H1 (cell line): ENCODE results near the gene CAMKK1. TPM values are rescaled to one million over a fixed set of nuclear protein-coding genes. Genes with fewer than 3 reads are reported as not detected.

ENCODE experiments used
- CTCF ChIA-PET: fragments of 300-600 bp; sonication (Branson Sonifier 250); formaldehyde crosslinking; loops from one replicate; lab custom pipeline; 2021; ENCODE audit not compliant: partially characterized antibody; lab: Charles Lee
- POLR2A ChIA-PET: fragments of 300-600 bp; sonication (Branson Sonifier 250); formaldehyde crosslinking; loops from one replicate; lab custom pipeline; 2021; ENCODE audit warnings: inconsistent platforms; ENCODE audit not compliant: partially characterized antibody; lab: Charles Lee
- DNase-seq, 2 experiments: peaks; one replicate each; pipeline versions ENCODE4 v3.0.0 to v3.0.0-alpha.2; 2010 to 2022; ENCODE audit warnings: low spot score in 2 of 2, low read depth in 1 of 2, mixed read lengths in 1 of 2
- FAIRE-seq: peaks from 2 replicates; lab custom pipeline; 2011; peaks lifted over from hg19 to GRCh38; lab: Jason Lieb, UNC
- H2AFZ ChIP-seq: 2 replicates; pipeline ENCODE4 v1.8.1; 2012; ENCODE audit warnings: low read length, inconsistent platforms
- H2AK5ac ChIP-seq: 2 replicates; pipeline ENCODE4 v1.6.1; 2013; ENCODE audit warnings: low read depth, low read length
- H2BK120ac ChIP-seq: replicated peaks from 2 replicates; pipeline ENCODE3; 2013; ENCODE audit warnings: low read depth, low read length, inconsistent platforms
- H2BK12ac ChIP-seq: 2 replicates; pipeline ENCODE4 v1.6.1; 2013; ENCODE audit warnings: low read depth, low read length
- H2BK15ac ChIP-seq: 2 replicates; pipeline ENCODE4 v1.6.1; 2013; ENCODE audit warnings: low read length
- H2BK20ac ChIP-seq: 2 replicates; pipeline ENCODE4 v1.6.1; 2013; ENCODE audit warnings: low read length
- H2BK5ac ChIP-seq: 2 replicates; pipeline ENCODE4 v1.6.1; 2013; ENCODE audit warnings: low read depth, low read length
- H3K14ac ChIP-seq: 2 replicates; pipeline ENCODE4 v1.6.1; 2013; ENCODE audit warnings: inconsistent platforms; ENCODE audit not compliant: insufficient read length
- H3K18ac ChIP-seq: 2 replicates; pipeline ENCODE4 v1.6.1; 2013; ENCODE audit warnings: low read length; ENCODE audit errors: extremely low read depth
- H3K23ac ChIP-seq: 2 replicates; pipeline ENCODE4 v1.6.1; 2013; ENCODE audit warnings: inconsistent platforms; ENCODE audit not compliant: insufficient read length
- H3K23me2 ChIP-seq: 2 replicates; pipeline ENCODE4 v1.6.1; 2013; ENCODE audit warnings: low read depth, low read length
- H3K27ac ChIP-seq: 2 replicates; pipeline ENCODE4 v1.6.1; 2011; ENCODE audit warnings: low read depth, low read length, inconsistent platforms
- H3K27me3 ChIP-seq, 4 experiments: replicated peaks in 1 of 4; 1 replicate in 1 of 4; 2 replicates in 3 of 4; pipeline versions ENCODE4 v1.6.1 to v1.8.1; 2011 to 2013; ENCODE audit warnings: low read length in 3 of 4, mild to moderate bottlenecking in 3 of 4, inconsistent platforms in 2 of 4, mixed read lengths in 2 of 4, moderate library complexity in 1 of 4; ENCODE audit not compliant: control insufficient read depth in 3 of 4, insufficient read depth in 3 of 4; ENCODE audit errors: extremely low read depth in 1 of 4
- H3K36me3 ChIP-seq, 4 experiments: 2 replicates each; pipeline versions ENCODE4 v1.6.1 to v1.8.1; 2011 to 2013; ENCODE audit warnings: mild to moderate bottlenecking in 4 of 4, low read length in 3 of 4, moderate library complexity in 2 of 4, control low read depth in 1 of 4, inconsistent platforms in 1 of 4; ENCODE audit not compliant: insufficient read depth in 4 of 4, control insufficient read depth in 2 of 4
- H3K4ac ChIP-seq: replicated peaks from 2 replicates; pipeline ENCODE3; 2013; ENCODE audit warnings: low read length, low read depth, mixed read lengths, inconsistent platforms; ENCODE audit not compliant: insufficient read length
- H3K4me1 ChIP-seq, 4 experiments: replicated peaks in 1 of 4; 1 replicate in 1 of 4; 2 replicates in 3 of 4; pipeline versions ENCODE4 v1.6.1 to v1.8.1; 2011 to 2013; ENCODE audit warnings: low read length in 3 of 4, inconsistent platforms in 2 of 4, mixed read lengths in 1 of 4; ENCODE audit not compliant: insufficient read depth in 4 of 4, control insufficient read depth in 3 of 4
- H3K4me2 ChIP-seq, 2 experiments: 2 replicates each; pipeline versions ENCODE4 v1.6.1 to v1.8.1; 2011 to 2013; ENCODE audit warnings: low read depth in 2 of 2, low read length in 2 of 2, control low read depth in 1 of 2, inconsistent platforms in 1 of 2, mild to moderate bottlenecking in 1 of 2; ENCODE audit not compliant: insufficient read depth in 1 of 2
- H3K4me3 ChIP-seq, 4 experiments: fragments of 200-600, 300-600 bp in 1 of 4; sonication (generic), shearing (Covaris generic), sonication (Bioruptor Twin) in 1 of 4; 2 replicates each; pipeline versions ENCODE4 v1.5.1 to v1.8.1; 2011 to 2016; ENCODE audit warnings: low read length in 4 of 4, low read depth in 3 of 4, control low read depth in 2 of 4, inconsistent platforms in 2 of 4, mild to moderate bottlenecking in 2 of 4, mixed read lengths in 1 of 4, moderate library complexity in 1 of 4; ENCODE audit not compliant: insufficient read depth in 2 of 4; ENCODE audit errors: extremely low read depth in 1 of 4
- H3K56ac ChIP-seq: replicated peaks from 2 replicates; pipeline ENCODE3; 2013; ENCODE audit warnings: low read depth, mild to moderate bottlenecking, mixed read lengths, low read length, inconsistent platforms; ENCODE audit not compliant: insufficient read length
- H3K79me1 ChIP-seq: 2 replicates; pipeline ENCODE4 v1.6.1; 2013; ENCODE audit warnings: low read depth, low read length, control low read depth
- H3K79me2 ChIP-seq, 2 experiments: 2 replicates each; pipeline versions ENCODE4 v1.6.1 to v1.8.1; 2012 to 2013; ENCODE audit warnings: low read length in 2 of 2, mild to moderate bottlenecking in 2 of 2, inconsistent platforms in 1 of 2; ENCODE audit not compliant: insufficient read depth in 2 of 2, control insufficient read depth in 1 of 2
- H3K9ac ChIP-seq, 4 experiments: replicated peaks in 1 of 4; 1 replicate in 1 of 4; 2 replicates in 3 of 4; pipeline versions ENCODE4 v1.6.1 to v1.8.1; 2011 to 2013; ENCODE audit warnings: low read depth in 3 of 4, low read length in 3 of 4, control low read depth in 2 of 4, mild to moderate bottlenecking in 2 of 4, moderate library complexity in 2 of 4, inconsistent platforms in 1 of 4; ENCODE audit errors: extremely low read depth in 1 of 4
- H3K9me3 ChIP-seq, 2 experiments: 2 replicates each; pipeline versions ENCODE4 v1.6.1 to v1.8.1; 2012 to 2013; ENCODE audit warnings: mild to moderate bottlenecking in 2 of 2, moderate library complexity in 2 of 2, control low read depth in 1 of 2, inconsistent platforms in 1 of 2, low read depth in 1 of 2, low read length in 1 of 2, mixed read lengths in 1 of 2; ENCODE audit not compliant: insufficient read depth in 2 of 2
- H4K20me1 ChIP-seq, 2 experiments: replicated peaks in 1 of 2; 2 replicates each; pipeline versions ENCODE3 to v1.8.1; 2011 to 2013; ENCODE audit warnings: inconsistent platforms in 2 of 2, low read length in 2 of 2, mild to moderate bottlenecking in 1 of 2; ENCODE audit not compliant: insufficient read depth in 2 of 2, control insufficient read depth in 1 of 2
- H4K5ac ChIP-seq: 2 replicates; pipeline ENCODE4 v1.6.1; 2013; ENCODE audit warnings: low read length, low read depth, mixed read lengths, inconsistent platforms; ENCODE audit not compliant: insufficient read length
- H4K8ac ChIP-seq: 2 replicates; pipeline ENCODE4 v1.8.0; 2013; ENCODE audit warnings: mild to moderate bottlenecking, moderate library complexity, low read length, inconsistent platforms; ENCODE audit not compliant: insufficient read depth; ENCODE audit errors: extremely low read depth
- H4K91ac ChIP-seq: replicated peaks from 2 replicates; pipeline ENCODE3; 2013; ENCODE audit warnings: low read length, mixed read lengths, inconsistent platforms; ENCODE audit not compliant: insufficient read length
- EGR1 ChIP-seq: IDR thresholded peaks from 2 replicates; pipeline ENCODE4 v1.6.1; 2011; ENCODE audit warnings: low read depth, low read length, borderline replicate concordance
- EZH2 ChIP-seq: fragments of 200-600 bp; sonication (generic); IDR thresholded peaks from 2 replicates; pipeline ENCODE4 v1.7.1; 2012; ENCODE audit warnings: low read depth, mild to moderate bottlenecking, moderate library complexity, low read length, inconsistent platforms; ENCODE audit not compliant: severe bottlenecking
- GABPA ChIP-seq: IDR thresholded peaks from 2 replicates; pipeline ENCODE4 v1.6.1; 2011; ENCODE audit warnings: mild to moderate bottlenecking, low read length, moderate library complexity, borderline replicate concordance; ENCODE audit not compliant: insufficient read depth
- HDAC2 ChIP-seq, 2 experiments: fragments of 300-600 bp in 1 of 2; sonication (generic) in 1 of 2; IDR thresholded peaks; 2 replicates each; pipeline ENCODE4 v1.6.1; 2011 to 2012; ENCODE audit warnings: low read depth in 2 of 2, low read length in 2 of 2, mild to moderate bottlenecking in 2 of 2, moderate library complexity in 2 of 2, borderline replicate concordance in 1 of 2, inconsistent platforms in 1 of 2
- WGBS, 2 experiments: shearing (Covaris generic) in 1 of 2; methylation state at CpG; one replicate each; pipeline versions ENCODE4 v1.1.6 to v1.1.7; 2013 to 2015; ENCODE audit warnings: low lambda C conversion rate in 2 of 2, mixed read lengths in 2 of 2, inconsistent platforms in 1 of 2, low coverage in 1 of 2, missing lambda C conversion rate in 1 of 2; ENCODE audit not compliant: insufficient replicate concordance in 2 of 2, insufficient coverage in 1 of 2, insufficient read length in 1 of 2; ENCODE audit errors: extremely low coverage in 1 of 2, missing lambda C conversion rate in 1 of 2; 5-methylcytosine and 5-hydroxymethylcytosine counted together
- polyA plus RNA-seq, 7 experiments: library from polyadenylated mRNA; depleted of rRNA in 3 of 7; stranded (reverse) in 5 of 7; unstranded in 2 of 7; fragments of >200 nt in 5 of 7; fragments of 200-250 nt in 2 of 7; gene quantifications; 1 replicate in 5 of 7; 2 replicates in 1 of 7; 4 replicates in 1 of 7; pipeline versions ENCODE4 v1.2.1 to v1.2.3, GENCODE V29; 2011 to 2013; ENCODE audit warnings: missing spikeins in 2 of 7, mixed read lengths in 2 of 7
- total RNA-seq: library from RNA; stranded (reverse); fragmentation: NEBNext Ultra II Directional; extraction: Animal tissue kit (Norgen Biotek cat#: 25700); gene quantifications from 2 replicates; pipeline ENCODE4 v1.2.1, GENCODE V29; 2021

CAMKK1 gene
- total and polyA plus RNA-seq, 2 of the 8 experiments (the other 6 are each of a cell fraction or from before 2014, with no cell fraction given) = 7.1 to 7.6 TPM

DNA sequence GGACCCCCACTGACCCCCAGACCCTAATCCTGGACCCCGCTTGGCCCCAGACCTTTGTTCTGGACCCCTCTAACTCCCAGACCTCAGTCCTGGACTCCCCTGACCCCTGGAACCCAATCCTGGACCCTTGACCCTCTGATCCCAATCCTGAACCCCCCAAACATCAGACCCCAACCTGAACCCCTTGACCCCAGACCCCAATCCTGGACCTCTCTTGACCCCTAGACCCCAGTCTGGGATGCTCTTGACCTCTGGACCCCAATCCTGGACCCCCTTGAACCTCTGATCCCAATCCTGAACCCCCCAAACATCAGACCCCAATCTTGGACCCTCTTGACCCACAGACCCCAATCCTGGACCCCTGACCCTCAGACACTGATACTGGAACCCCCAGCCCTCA, 36.9 kb upstream of the CAMKK1 start:
- H3K56ac ChIP-seq = no peak overlapping the region
- no peak overlapping the region for H3K18ac ChIP-seq
- no peak overlapping the region for H3K4me2 ChIP-seq
- TF ChIP-seq GABPA (no peak), EGR1 (no peak), EZH2 (no peak), HDAC2 (IDR thresholded peaks at IDR 0.05; ENCODE audit: borderline replicate concordance in 1 of 2, low read depth in 2 of 2, low read length in 2 of 2) (no peak)
- H3K23me2 ChIP-seq = no peaks in the 10 kb centered on the region
- H4K91ac ChIP-seq = no peak overlapping the region
- H4K20me1 ChIP-seq = no peaks in the 10 kb centered on the region
- H4K5ac ChIP-seq = no peak overlapping the region
- no peak overlapping the region for H3K4me3 ChIP-seq
- H3K9ac ChIP-seq = no peak overlapping the region
- H3K79me1 ChIP-seq = no peaks in the 10 kb centered on the region
- H3K27me3 ChIP-seq = no peaks in the 10 kb centered on the region
- ChIA-PET POLR2A (interaction anchor here (0.7 kb wide), 1 partner anchor 335 kb away, joined by 5 read pairs; no protein-coding TSS in a partner anchor), CTCF (interaction anchor here (0.7 kb wide), 1 partner anchor 198 kb away, joined by 5 read pairs; no protein-coding TSS in a partner anchor)
- FAIRE-seq (no peak), DNase-seq (no peak)
- no peak overlapping the region for H4K8ac ChIP-seq
- H3K14ac ChIP-seq = no peak overlapping the region
- H3K23ac ChIP-seq = no peak overlapping the region
- H2AK5ac ChIP-seq = no peak overlapping the region
- no peak overlapping the region for H3K27ac ChIP-seq
- no peak overlapping the region for H2BK12ac ChIP-seq
- no peak overlapping the region for H2BK5ac ChIP-seq
- H2BK20ac ChIP-seq = no peak overlapping the region
- H3K79me2 ChIP-seq = no peaks in the 10 kb centered on the region
- H3K4ac ChIP-seq = no peak overlapping the region
- WGBS, 2 experiments = no CpG with 5 or more reads among the region's 1 CpG
- no peak overlapping the region for H2BK120ac ChIP-seq
- no peaks in the 10 kb centered on the region; a peak in 1 of 7 replicates for H3K4me1 ChIP-seq
- H2AFZ ChIP-seq = no peak overlapping the region
- H2BK15ac ChIP-seq = no peak overlapping the region
- no peaks in the 10 kb centered on the region for H3K9me3 ChIP-seq
- no peaks in the 10 kb centered on the region for H3K36me3 ChIP-seq
